Neural cell (in vitro differentiated cells): ENCODE results near the gene CAND1. TPM values are rescaled to one million over a fixed set of nuclear protein-coding genes. Genes with fewer than 3 reads are reported as not detected.

Source experiments
- H2AFZ ChIP-seq: fragments of 200-600, 300-800 bp; sonication (generic), shearing (Covaris generic); 2 replicates; pipeline ENCODE4 v1.6.0; 2014; ENCODE audit warnings: low read depth, mild to moderate bottlenecking, antibody characterized with exemption, low read length, moderate library complexity
- H3F3A ChIP-seq: fragments of 200-600 bp; shearing (Covaris generic); 2 replicates; pipeline ENCODE4 v1.6.1; 2016; ENCODE audit warnings: mild to moderate bottlenecking, moderate library complexity, mixed read lengths, antibody characterized with exemption, low read length; ENCODE audit not compliant: insufficient read depth, poor library complexity, severe bottlenecking
- H3K27ac ChIP-seq: fragments of 200-600, 300-800 bp; sonication (generic), shearing (Covaris generic); 2 replicates; pipeline ENCODE4 v1.5.1; 2014; ENCODE audit warnings: mild to moderate bottlenecking, low read length, moderate library complexity
- H3K27me3 ChIP-seq: fragments of 300-800, 200-600 bp; sonication (generic), shearing (Covaris generic); 2 replicates; pipeline ENCODE4 v1.6.0; 2014; ENCODE audit warnings: mild to moderate bottlenecking, low read depth, low read length, moderate library complexity; ENCODE audit not compliant: insufficient read depth
- H3K36me3 ChIP-seq: fragments of 300-800, 200-600 bp; sonication (generic), shearing (Covaris generic); 2 replicates; pipeline ENCODE4 v1.5.1; 2014; ENCODE audit warnings: mild to moderate bottlenecking, antibody characterized with exemption, low read length, moderate library complexity; ENCODE audit not compliant: insufficient read depth
- H3K4me2 ChIP-seq: fragments of 300-800, 200-600 bp; sonication (generic), shearing (Covaris generic); 2 replicates; pipeline ENCODE4 v1.6.0; 2014; ENCODE audit warnings: mild to moderate bottlenecking, low read length
- H3K4me3 ChIP-seq: fragments of 300-800, 200-600 bp; sonication (generic), shearing (Covaris generic); 2 replicates; pipeline ENCODE4 v1.5.1; 2014; ENCODE audit warnings: mild to moderate bottlenecking, low read length, moderate library complexity
- H3K79me2 ChIP-seq: fragments of 200-600 bp; shearing (Covaris generic); replicated peaks from 2 replicates; pipeline ENCODE4 v1.6.0; 2014; ENCODE audit warnings: mild to moderate bottlenecking, low read length, moderate library complexity; ENCODE audit not compliant: insufficient read depth
- H3K9ac ChIP-seq: fragments of 300-800, 200-600 bp; sonication (generic), shearing (Covaris generic); 2 replicates; pipeline ENCODE4 v1.6.1; 2016; ENCODE audit warnings: mild to moderate bottlenecking, low read length, mixed read lengths
- H3K9me2 ChIP-seq: fragments of 200-600 bp; shearing (Covaris generic); 2 replicates; pipeline ENCODE4 v1.6.1; 2016; ENCODE audit warnings: mild to moderate bottlenecking, low read length, mixed read lengths; ENCODE audit not compliant: insufficient read depth
- H3K9me3 ChIP-seq: fragments of 200-600, 300-800 bp; sonication (generic), shearing (Covaris generic); 2 replicates; pipeline ENCODE4 v1.6.1; 2016; ENCODE audit warnings: mild to moderate bottlenecking, mixed run types, low read length, moderate library complexity, mixed read lengths
- H4K20me1 ChIP-seq: fragments of 200-600 bp; shearing (Covaris generic); 2 replicates; pipeline ENCODE4 v1.6.1; 2016; ENCODE audit warnings: mild to moderate bottlenecking, mixed run types; ENCODE audit not compliant: insufficient read depth
- CTCF ChIP-seq: fragments of 450-650 bp; IDR thresholded peaks from 2 replicates; pipeline ENCODE4 v1.5.1; 2014; ENCODE audit warnings: antibody characterized with exemption, mild to moderate bottlenecking, moderate library complexity; ENCODE audit not compliant: poor library complexity, severe bottlenecking
- EP300 ChIP-seq: fragments of 450-650 bp; conservative IDR thresholded peaks from 2 replicates; pipeline ENCODE4 v1.6.1; 2014; ENCODE audit warnings: antibody characterized with exemption, mild to moderate bottlenecking, moderate library complexity; ENCODE audit not compliant: poor library complexity, severe bottlenecking
- EZH2 ChIP-seq: fragments of 200-600, 300-800 bp; shearing (Covaris generic), sonication (generic); IDR thresholded peaks from 2 replicates; pipeline ENCODE4 v1.6.1; 2014; ENCODE audit warnings: antibody characterized with exemption, low read length, borderline replicate concordance, mild to moderate bottlenecking; ENCODE audit not compliant: insufficient read depth, poor library complexity, severe bottlenecking
- MXI1 ChIP-seq: fragments of 450-650 bp; conservative IDR thresholded peaks from 2 replicates; pipeline ENCODE4 v1.6.1; 2014; ENCODE audit warnings: antibody characterized with exemption, mild to moderate bottlenecking; ENCODE audit not compliant: poor library complexity, severe bottlenecking
- POLR2AphosphoS5 ChIP-seq: IDR thresholded peaks from 2 replicates; pipeline ENCODE4 v1.6.1; 2012
- RAD21 ChIP-seq: fragments of 450-650 bp; conservative IDR thresholded peaks from 2 replicates; pipeline ENCODE4 v1.6.1; 2014; ENCODE audit warnings: antibody characterized with exemption, mild to moderate bottlenecking, moderate library complexity
- REST ChIP-seq: IDR thresholded peaks from 2 replicates; pipeline ENCODE4 v1.6.1; 2012; ENCODE audit warnings: borderline replicate concordance
- SMC3 ChIP-seq: fragments of 450-650 bp; conservative IDR thresholded peaks from 2 replicates; pipeline ENCODE4 v1.6.1; 2014; ENCODE audit warnings: antibody characterized with exemption, mild to moderate bottlenecking, moderate library complexity; ENCODE audit not compliant: poor library complexity
- TAF1 ChIP-seq: IDR thresholded peaks from 2 replicates; pipeline ENCODE4 v1.6.1; 2012; ENCODE audit warnings: low read depth
- polyA plus RNA-seq: library from polyadenylated mRNA; depleted of rRNA; stranded (reverse); fragments of >200 nt; gene quantifications from 2 replicates; pipeline ENCODE4 v1.2.3, GENCODE V29; 2014

CAND1 gene
- polyA plus RNA-seq, 1 donor from 2014 or later: 132 TPM

DNA sequence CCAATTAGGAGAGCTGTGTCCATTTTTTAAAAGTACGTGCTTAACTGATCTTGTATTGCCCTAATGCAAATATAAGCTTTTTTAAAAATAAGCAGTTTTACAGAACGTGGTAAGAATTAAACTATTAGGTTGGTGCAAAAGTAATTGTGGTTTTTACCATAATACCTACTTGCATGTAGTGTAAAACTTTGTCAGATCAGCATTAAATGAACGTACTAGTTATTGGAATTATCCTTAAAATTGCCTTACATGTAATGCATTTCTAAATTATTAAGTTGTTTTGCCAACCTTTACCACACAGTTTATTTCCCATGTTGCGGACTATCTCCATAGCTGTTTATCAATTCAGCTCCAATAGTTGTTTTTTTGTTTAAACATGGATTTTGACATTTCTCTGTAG, 10.9 kb downstream of the CAND1 start:
- H2AFZ ChIP-seq: no peak overlapping the region
- H3F3A ChIP-seq: no peaks in the 10 kb centered on the region
- no peaks in the 10 kb centered on the region for H3K27me3 ChIP-seq
- H3K36me3 ChIP-seq: no peaks in the 10 kb centered on the region
- H3K4me2 ChIP-seq: no peak overlapping the region
- no peaks in the 10 kb centered on the region for H3K9me3 ChIP-seq
- H4K20me1 ChIP-seq: peaks cover 14% of the 10 kb centered on the region
- H3K9ac ChIP-seq: no peak overlapping the region
- H3K4me3 ChIP-seq: no peak overlapping the region
- H3K27ac ChIP-seq: no peak overlapping the region
- peaks cover 82% of the 10 kb centered on the region for H3K79me2 ChIP-seq
- no peaks in the 10 kb centered on the region for H3K9me2 ChIP-seq
- TF ChIP-seq MXI1 (no peak), EZH2 (no peak), TAF1 (no peak), REST (no peak), RAD21 (no peak), EP300 (no peak), POLR2AphosphoS5 (no peak), SMC3 (no peak), CTCF (no peak)

GRCh38 chr12:67280572-67280971, 11.4 kb downstream of the CAND1 start:
- H3K27me3 ChIP-seq: no peaks in the 10 kb centered on the region
- H3K9ac ChIP-seq: no peak overlapping the region
- H2AFZ ChIP-seq: no peak overlapping the region
- H4K20me1 ChIP-seq: peaks cover 14% of the 10 kb centered on the region
- H3F3A ChIP-seq: no peaks in the 10 kb centered on the region
- H3K27ac ChIP-seq: no peak overlapping the region
- H3K4me3 ChIP-seq: no peak overlapping the region
- TF ChIP-seq EP300: no peak
- TF ChIP-seq SMC3: no peak
- no peak for TF ChIP-seq CTCF
- TF ChIP-seq REST: no peak
- no peak for TF ChIP-seq TAF1
- TF ChIP-seq RAD21: no peak
- no peak for TF ChIP-seq POLR2AphosphoS5
- no peak for TF ChIP-seq MXI1
- TF ChIP-seq EZH2: no peak
- no peaks in the 10 kb centered on the region for H3K9me3 ChIP-seq
- no peaks in the 10 kb centered on the region for H3K36me3 ChIP-seq
- no peaks in the 10 kb centered on the region for H3K9me2 ChIP-seq
- H3K79me2 ChIP-seq: peaks cover 78% of the 10 kb centered on the region
- H3K4me2 ChIP-seq: no peak overlapping the region
